Erythroblast (primary cell): ENCODE data around the gene PDE4C.

ENCODE experiments used
- GATA1 ChIP-seq: IDR thresholded peaks from 2 replicates; pipeline ENCODE4 v1.6.1; 2011; ENCODE audit warnings: low read depth, mild to moderate bottlenecking, control low read depth, low read length, moderate library complexity
- POLR2A ChIP-seq: IDR thresholded peaks from 2 replicates; pipeline ENCODE4 v1.6.1; 2011; ENCODE audit warnings: mild to moderate bottlenecking, low read length

- no peak for TF ChIP-seq POLR2A
- no peak for TF ChIP-seq GATA1
These were observed 33.7 kb upstream of the PDE4C start for GRCh38 chr19:18259893-18260292.
